ENCODE results near the gene PRKG1.

Gene PRKG1

DNA sequence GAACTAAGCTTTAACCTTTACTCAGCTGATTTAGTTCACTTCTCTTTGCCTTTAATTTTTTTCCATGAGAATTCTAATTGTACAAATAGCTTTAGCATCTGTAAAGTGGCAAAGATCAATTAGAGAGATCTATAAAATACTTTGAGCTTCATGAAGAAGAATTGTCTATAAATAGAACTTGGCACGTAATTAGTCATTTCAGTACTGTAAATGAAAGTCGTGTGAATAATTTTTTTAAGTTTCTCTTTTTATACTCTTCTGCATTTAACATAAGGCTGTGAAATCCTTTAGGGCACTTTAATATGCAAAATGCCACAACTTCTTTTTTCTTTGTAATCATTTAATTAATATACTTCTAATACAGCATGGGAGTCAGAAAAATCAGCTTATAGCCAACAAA lies 447.3 kb downstream of the PRKG1 start:
- H3F3A ChIP-seq (ENCODE audit: insufficient read depth) = no peaks in the 10 kb centered on the region
- H4K20me1 ChIP-seq (ENCODE audit: low read depth, low read length) = no peaks in the 10 kb centered on the region
- TF ChIP-seq, protein P1, sequence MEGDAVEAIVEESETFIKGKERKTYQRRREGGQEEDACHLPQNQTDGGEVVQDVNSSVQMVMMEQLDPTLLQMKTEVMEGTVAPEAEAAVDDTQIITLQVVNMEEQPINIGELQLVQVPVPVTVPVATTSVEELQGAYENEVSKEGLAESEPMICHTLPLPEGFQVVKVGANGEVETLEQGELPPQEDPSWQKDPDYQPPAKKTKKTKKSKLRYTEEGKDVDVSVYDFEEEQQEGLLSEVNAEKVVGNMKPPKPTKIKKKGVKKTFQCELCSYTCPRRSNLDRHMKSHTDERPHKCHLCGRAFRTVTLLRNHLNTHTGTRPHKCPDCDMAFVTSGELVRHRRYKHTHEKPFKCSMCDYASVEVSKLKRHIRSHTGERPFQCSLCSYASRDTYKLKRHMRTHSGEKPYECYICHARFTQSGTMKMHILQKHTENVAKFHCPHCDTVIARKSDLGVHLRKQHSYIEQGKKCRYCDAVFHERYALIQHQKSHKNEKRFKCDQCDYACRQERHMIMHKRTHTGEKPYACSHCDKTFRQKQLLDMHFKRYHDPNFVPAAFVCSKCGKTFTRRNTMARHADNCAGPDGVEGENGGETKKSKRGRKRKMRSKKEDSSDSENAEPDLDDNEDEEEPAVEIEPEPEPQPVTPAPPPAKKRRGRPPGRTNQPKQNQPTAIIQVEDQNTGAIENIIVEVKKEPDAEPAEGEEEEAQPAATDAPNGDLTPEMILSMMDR (IDR thresholded peaks at IDR 0.05; ENCODE audit: insufficient read depth, low read length, poor library complexity, severe bottlenecking) = no peak
- TF ChIP-seq EZH2phosphoT487 (conservative IDR thresholded peaks at IDR 0.05; ENCODE audit: low read length) = no peak
- H3K9me3 ChIP-seq (ENCODE audit: insufficient read depth, low read length) = no peaks in the 10 kb centered on the region
- no peak overlapping the region for H3K4me2 ChIP-seq (ENCODE audit: low read depth, low read length, poor library complexity, severe bottlenecking)
- no peak overlapping the region for H3K27ac ChIP-seq (ENCODE audit: low read depth, low read length)
- no peaks in the 10 kb centered on the region for H3K79me2 ChIP-seq (ENCODE audit: insufficient read depth, low read length)
- no peak overlapping the region for H3K4me3 ChIP-seq (ENCODE audit: insufficient read depth, low read length, poor library complexity, severe bottlenecking)
- H3K27me3 ChIP-seq (ENCODE audit: low read length) = no peaks in the 10 kb centered on the region
- 0 out of 2 replicates have a peak, but pooled peaks cover 6% of the 10 kb centered on the region for H3K9me2 ChIP-seq (replicated peaks; ENCODE audit: insufficient read depth, low read length)
- H2AFZ ChIP-seq (ENCODE audit: low read depth, low read length, severe bottlenecking) = no peak overlapping the region
- H3K36me3 ChIP-seq (ENCODE audit: low read length) = no peaks in the 10 kb centered on the region
- no peak overlapping the region for H3K9ac ChIP-seq (ENCODE audit: low read length)

DNA sequence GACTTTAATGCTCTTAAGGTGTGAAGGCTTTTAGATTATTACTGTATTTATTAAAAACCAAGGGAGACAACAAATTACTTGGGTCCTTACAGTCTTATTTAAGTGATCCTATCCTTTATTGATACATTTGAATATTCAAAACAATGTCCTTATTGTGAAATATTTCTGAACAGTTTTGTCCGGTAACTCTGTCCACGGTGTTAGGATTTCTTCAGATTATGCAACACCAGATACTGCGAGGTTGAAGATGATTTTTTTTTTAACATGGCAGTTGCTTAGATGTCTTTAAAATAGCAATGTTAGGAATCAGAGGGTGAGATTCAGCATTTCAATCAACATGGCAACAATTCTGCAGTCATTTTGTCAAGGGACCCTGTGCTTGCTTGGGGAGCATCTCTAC lies 448.6 kb downstream of the PRKG1 start:
- Histone ChIP-seq H3K79me2 (ENCODE audit: insufficient read depth, low read length) (no peaks in the 10 kb centered on the region), H3K9me2 (replicated peaks; ENCODE audit: insufficient read depth, low read length) (no peaks in the 10 kb centered on the region), H3K27me3 (ENCODE audit: low read length) (no peaks in the 10 kb centered on the region), H3F3A (ENCODE audit: insufficient read depth) (no peaks in the 10 kb centered on the region), H3K4me2 (ENCODE audit: low read depth, low read length, poor library complexity, severe bottlenecking) (no peak overlapping the region), H3K27ac (ENCODE audit: low read depth, low read length) (no peak overlapping the region), H2AFZ (ENCODE audit: low read depth, low read length, severe bottlenecking) (no peak overlapping the region), H4K20me1 (ENCODE audit: low read depth, low read length) (no peaks in the 10 kb centered on the region), H3K9me3 (ENCODE audit: insufficient read depth, low read length) (no peaks in the 10 kb centered on the region), H3K9ac (ENCODE audit: low read length) (no peak overlapping the region), H3K4me3 (ENCODE audit: insufficient read depth, low read length, poor library complexity, severe bottlenecking) (no peak overlapping the region), H3K36me3 (ENCODE audit: low read length) (no peaks in the 10 kb centered on the region)
- TF ChIP-seq, protein P1 (IDR thresholded peaks at IDR 0.05; ENCODE audit: insufficient read depth, low read length, poor library complexity, severe bottlenecking) = no peak
- TF ChIP-seq EZH2phosphoT487 (conservative IDR thresholded peaks at IDR 0.05; ENCODE audit: low read length) = no peak

DNA sequence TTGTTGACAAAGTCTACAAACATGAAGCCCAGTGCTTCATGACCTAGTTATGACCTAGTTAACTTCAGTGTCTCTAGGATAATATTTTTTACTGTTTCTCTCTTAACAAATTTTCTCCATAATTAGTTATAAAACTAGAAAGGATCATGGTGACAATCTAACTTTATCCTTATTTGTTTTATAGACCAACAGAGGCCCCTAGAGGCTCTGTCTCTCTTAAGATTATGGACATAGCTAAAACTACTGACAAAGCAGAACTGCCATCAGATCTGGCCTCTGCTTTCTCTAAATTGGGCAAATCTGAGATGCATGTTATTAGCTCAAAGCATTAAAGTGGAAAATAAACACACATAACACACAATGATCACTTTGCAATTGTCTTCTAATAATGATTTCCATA lies 449.2 kb downstream of the PRKG1 start:
- no peak overlapping the region for H3K27ac ChIP-seq (ENCODE audit: low read depth, low read length)
- H3K27me3 ChIP-seq (ENCODE audit: low read length) = no peaks in the 10 kb centered on the region
- TF ChIP-seq, protein P1 (IDR thresholded peaks at IDR 0.05; ENCODE audit: insufficient read depth, low read length, poor library complexity, severe bottlenecking) = no peak
- no peak for TF ChIP-seq EZH2phosphoT487 (conservative IDR thresholded peaks at IDR 0.05; ENCODE audit: low read length)

More for the DNA sequence above, 449.2 kb downstream of the PRKG1 start:
- Histone ChIP-seq H3K79me2 (ENCODE audit: insufficient read depth, low read length) (no peaks in the 10 kb centered on the region), H3K9ac (ENCODE audit: low read length) (no peak overlapping the region), H3K9me2 (replicated peaks; ENCODE audit: insufficient read depth, low read length) (no peaks in the 10 kb centered on the region), H3K36me3 (ENCODE audit: low read length) (no peaks in the 10 kb centered on the region), H3K4me2 (ENCODE audit: low read depth, low read length, poor library complexity, severe bottlenecking) (no peak overlapping the region), H3F3A (ENCODE audit: insufficient read depth) (no peaks in the 10 kb centered on the region), H3K9me3 (ENCODE audit: insufficient read depth, low read length) (no peaks in the 10 kb centered on the region), H2AFZ (ENCODE audit: low read depth, low read length, severe bottlenecking) (no peak overlapping the region), H3K4me3 (ENCODE audit: insufficient read depth, low read length, poor library complexity, severe bottlenecking) (no peak overlapping the region), H4K20me1 (ENCODE audit: low read depth, low read length) (no peaks in the 10 kb centered on the region)
